Non-pigmented ciliary epithelial cell (primary cell): ENCODE results near the gene GPR137B.

Experiments
- DNase-seq: peaks from one replicate; pipeline ENCODE4 v3.0.0-alpha.2; 2010; ENCODE audit warnings: low read depth

Gene GPR137B

GRCh38 chr1:236142253-236143103 is at the start of gene GPR137B:
GPR137B (plus strand) TSS chr1:236142539; CDS start chr1:236142623, 84 bp downstream.
- no peak for DNase-seq

GRCh38 chr1:236092899-236093298 is 49.4 kb upstream of the GPR137B start:
- DNase-seq: no peak

- no peak for DNase-seq
Observed at GRCh38 chr1:236095705-236096520, 46.4 kb upstream of the GPR137B start.

GRCh38 chr1:236096660-236097482 is 45.5 kb upstream of the GPR137B start:
- DNase-seq: peak; percentile 74

- DNase-seq: no peak
Observed at GRCh38 chr1:236098267-236098666, 44.1 kb upstream of the GPR137B start.

GRCh38 chr1:236099355-236099974 is 42.9 kb upstream of the GPR137B start:
- DNase-seq: no peak

- no peak for DNase-seq
Observed at GRCh38 chr1:236100799-236101198, 41.5 kb upstream of the GPR137B start.

GRCh38 chr1:236101233-236102200 is 40.8 kb upstream of the GPR137B start:
- DNase-seq: no peak

GRCh38 chr1:236102611-236103010 is 39.7 kb upstream of the GPR137B start:
- no peak for DNase-seq

GRCh38 chr1:236103059-236103458 is 39.3 kb upstream of the GPR137B start:
- no peak for DNase-seq

- DNase-seq: no peak
Observed at GRCh38 chr1:236103646-236104218, 38.6 kb upstream of the GPR137B start.

- no peak for DNase-seq
Observed at GRCh38 chr1:236107121-236107907, 35.0 kb upstream of the GPR137B start.

- DNase-seq: no peak
Observed at GRCh38 chr1:236108027-236108648, 34.2 kb upstream of the GPR137B start.

- no peak for DNase-seq
Observed at GRCh38 chr1:236110137-236110536, 32.2 kb upstream of the GPR137B start.

GRCh38 chr1:236111527-236112331 is 30.6 kb upstream of the GPR137B start:
- DNase-seq: no peak

GRCh38 chr1:236112332-236112627 is 30.1 kb upstream of the GPR137B start:
- no peak for DNase-seq

- no peak for DNase-seq
Observed at GRCh38 chr1:236113324-236114032, 28.9 kb upstream of the GPR137B start.
